ENCODE measurements around the gene MYOCOS.

The MYOCOS gene

GRCh38 chr1:171606402-171606941 is 15.6 kb upstream of the MYOCOS start:
- H3K9me3 ChIP-seq (ENCODE audit: control insufficient read depth, insufficient read depth, low read length): no peaks in the 10 kb centered on the region
- no peak overlapping the region for H3K27ac ChIP-seq (ENCODE audit: low read depth, low read length)
- no peaks in the 10 kb centered on the region for H3K9me2 ChIP-seq (replicated peaks; ENCODE audit: control insufficient read depth, low read length)
- no peak overlapping the region for H3K4me3 ChIP-seq (ENCODE audit: low read length)
- H3F3A ChIP-seq (ENCODE audit: control insufficient read depth, insufficient read depth): no peaks in the 10 kb centered on the region
- H3K79me2 ChIP-seq (ENCODE audit: control insufficient read depth, low read length): no peaks in the 10 kb centered on the region
- no peaks in the 10 kb centered on the region for H4K20me1 ChIP-seq (ENCODE audit: control insufficient read depth, insufficient read depth, low read depth, low read length)
- no peak overlapping the region for H3K4me2 ChIP-seq (ENCODE audit: low read length)
- H3K36me3 ChIP-seq (ENCODE audit: control insufficient read depth, low read length): no peaks in the 10 kb centered on the region
- H3K27me3 ChIP-seq (ENCODE audit: control insufficient read depth, low read length): no peaks in the 10 kb centered on the region
- H3K4me1 ChIP-seq (ENCODE audit: control insufficient read depth, low read length): no peaks in the 10 kb centered on the region
- TF ChIP-seq CTCF (IDR thresholded peaks at IDR 0.05; ENCODE audit: low read depth, low read length, poor library complexity, severe bottlenecking): no peak
- no peak for TF ChIP-seq EZH2phosphoT487 (IDR thresholded peaks at IDR 0.05; ENCODE audit: borderline replicate concordance, low read length)

GRCh38 chr1:171610385-171610784 is 11.7 kb upstream of the MYOCOS start:
- Histone ChIP-seq H3K4me1 (ENCODE audit: control insufficient read depth, low read length) (no peaks in the 10 kb centered on the region), H3K36me3 (ENCODE audit: control insufficient read depth, low read length) (no peaks in the 10 kb centered on the region), H3K9me2 (replicated peaks; ENCODE audit: control insufficient read depth, low read length) (no peaks in the 10 kb centered on the region), H3K79me2 (ENCODE audit: control insufficient read depth, low read length) (no peaks in the 10 kb centered on the region), H3K4me2 (ENCODE audit: low read length) (no peak overlapping the region), H3K27ac (ENCODE audit: low read depth, low read length) (no peak overlapping the region), H4K20me1 (ENCODE audit: control insufficient read depth, insufficient read depth, low read depth, low read length) (no peaks in the 10 kb centered on the region), H3F3A (ENCODE audit: control insufficient read depth, insufficient read depth) (no peaks in the 10 kb centered on the region), H3K27me3 (ENCODE audit: control insufficient read depth, low read length) (no peaks in the 10 kb centered on the region), H3K4me3 (ENCODE audit: low read length) (no peak overlapping the region), H3K9me3 (ENCODE audit: control insufficient read depth, insufficient read depth, low read length) (no peaks in the 10 kb centered on the region)
- TF ChIP-seq EZH2phosphoT487 (IDR thresholded peaks at IDR 0.05; ENCODE audit: borderline replicate concordance, low read length) (no peak), CTCF (IDR thresholded peaks at IDR 0.05; ENCODE audit: low read depth, low read length, poor library complexity, severe bottlenecking) (no peak)

- H3K36me3 ChIP-seq (ENCODE audit: control insufficient read depth, low read length): no peaks in the 10 kb centered on the region
- TF ChIP-seq EZH2phosphoT487 (IDR thresholded peaks at IDR 0.05; ENCODE audit: borderline replicate concordance, low read length) (no peak), CTCF (IDR thresholded peaks at IDR 0.05; ENCODE audit: low read depth, low read length, poor library complexity, severe bottlenecking) (no peak)
- H3K4me3 ChIP-seq (ENCODE audit: low read length): no peak overlapping the region
Observed at GRCh38 chr1:171611306-171611705, 10.7 kb upstream of the MYOCOS start.

More at GRCh38 chr1:171611306-171611705, 10.7 kb upstream of the MYOCOS start:
- Histone ChIP-seq H3K4me1 (ENCODE audit: control insufficient read depth, low read length) (no peaks in the 10 kb centered on the region), H3K9me2 (replicated peaks; ENCODE audit: control insufficient read depth, low read length) (no peaks in the 10 kb centered on the region), H4K20me1 (ENCODE audit: control insufficient read depth, insufficient read depth, low read depth, low read length) (no peaks in the 10 kb centered on the region), H3K79me2 (ENCODE audit: control insufficient read depth, low read length) (no peaks in the 10 kb centered on the region), H3K4me2 (ENCODE audit: low read length) (no peak overlapping the region), H3K27me3 (ENCODE audit: control insufficient read depth, low read length) (no peaks in the 10 kb centered on the region), H3K27ac (ENCODE audit: low read depth, low read length) (no peak overlapping the region), H3F3A (ENCODE audit: control insufficient read depth, insufficient read depth) (no peaks in the 10 kb centered on the region), H3K9me3 (ENCODE audit: control insufficient read depth, insufficient read depth, low read length) (no peaks in the 10 kb centered on the region)
